ENCODE measurements around the gene KCNAB1.

DNA sequence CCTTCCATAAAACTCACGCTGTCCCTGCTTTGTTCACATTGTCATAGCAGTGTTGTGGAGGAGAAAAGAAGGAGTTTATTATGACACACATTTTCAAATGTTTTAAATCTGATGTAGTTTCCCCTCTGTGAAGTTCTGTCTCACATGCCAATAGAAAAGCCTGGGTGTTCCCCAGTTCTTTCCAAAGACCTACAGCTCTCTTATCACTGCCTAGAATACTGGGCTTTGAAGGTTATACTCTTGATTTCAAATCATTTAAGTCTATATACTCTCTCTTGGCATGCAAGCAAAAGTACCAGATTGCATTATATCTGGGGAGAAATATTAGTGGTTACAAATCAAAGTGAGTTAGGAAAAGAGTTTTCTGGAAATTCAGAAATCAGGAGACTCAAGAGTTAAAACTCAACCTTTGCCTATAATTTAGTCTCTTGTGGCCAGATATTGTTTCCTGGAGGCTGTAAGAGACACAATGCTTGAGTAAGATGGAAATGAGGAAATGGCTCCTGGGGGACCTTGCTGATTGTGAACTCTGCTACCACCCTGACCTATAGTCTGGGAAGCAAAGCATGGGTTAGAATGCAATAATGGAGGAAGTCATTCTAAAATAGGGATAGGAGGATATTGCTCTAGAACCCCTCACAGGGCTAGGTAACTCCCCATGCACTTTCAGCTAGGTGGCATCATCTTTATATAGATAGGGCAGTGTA is 182.8 kb downstream of the KCNAB1 start:
- TF ChIP-seq POLR2A (IDR thresholded peaks at IDR 0.05; ENCODE audit: low read length) (no peak), GATA1 (IDR thresholded peaks at IDR 0.05; ENCODE audit: low read depth, low read length) (no peak)

Data from erythroblast (primary cell).